H1 (cell line): Measurements from ENCODE around the gene PRAMEF20. TPM values are rescaled to one million over a fixed set of nuclear protein-coding genes. Genes with fewer than 3 reads are reported as not detected.

ENCODE experiments used
- CTCF ChIA-PET: fragments of 300-600 bp; sonication (Branson Sonifier 250); formaldehyde crosslinking; loops from one replicate; lab custom pipeline; 2021; ENCODE audit not compliant: partially characterized antibody; lab: Charles Lee
- POLR2A ChIA-PET: fragments of 300-600 bp; sonication (Branson Sonifier 250); formaldehyde crosslinking; loops from one replicate; lab custom pipeline; 2021; ENCODE audit warnings: inconsistent platforms; ENCODE audit not compliant: partially characterized antibody; lab: Charles Lee
- DNase-seq, 2 experiments: peaks; one replicate each; pipeline versions ENCODE4 v3.0.0 to v3.0.0-alpha.2; 2010 to 2022; ENCODE audit warnings: low spot score in 2 of 2, low read depth in 1 of 2, mixed read lengths in 1 of 2
- FAIRE-seq: peaks from 2 replicates; lab custom pipeline; 2011; peaks lifted over from hg19 to GRCh38; lab: Jason Lieb, UNC
- H2AFZ ChIP-seq: 2 replicates; pipeline ENCODE4 v1.8.1; 2012; ENCODE audit warnings: low read length, inconsistent platforms
- H2AK5ac ChIP-seq: 2 replicates; pipeline ENCODE4 v1.6.1; 2013; ENCODE audit warnings: low read depth, low read length
- H2BK120ac ChIP-seq: replicated peaks from 2 replicates; pipeline ENCODE3; 2013; ENCODE audit warnings: low read depth, low read length, inconsistent platforms
- H2BK12ac ChIP-seq: 2 replicates; pipeline ENCODE4 v1.6.1; 2013; ENCODE audit warnings: low read depth, low read length
- H2BK15ac ChIP-seq: 2 replicates; pipeline ENCODE4 v1.6.1; 2013; ENCODE audit warnings: low read length
- H2BK20ac ChIP-seq: 2 replicates; pipeline ENCODE4 v1.6.1; 2013; ENCODE audit warnings: low read length
- H2BK5ac ChIP-seq: 2 replicates; pipeline ENCODE4 v1.6.1; 2013; ENCODE audit warnings: low read depth, low read length
- H3K14ac ChIP-seq: 2 replicates; pipeline ENCODE4 v1.6.1; 2013; ENCODE audit warnings: inconsistent platforms; ENCODE audit not compliant: insufficient read length
- H3K18ac ChIP-seq: 2 replicates; pipeline ENCODE4 v1.6.1; 2013; ENCODE audit warnings: low read length; ENCODE audit errors: extremely low read depth
- H3K23ac ChIP-seq: 2 replicates; pipeline ENCODE4 v1.6.1; 2013; ENCODE audit warnings: inconsistent platforms; ENCODE audit not compliant: insufficient read length
- H3K23me2 ChIP-seq: 2 replicates; pipeline ENCODE4 v1.6.1; 2013; ENCODE audit warnings: low read depth, low read length
- H3K27ac ChIP-seq: 2 replicates; pipeline ENCODE4 v1.6.1; 2011; ENCODE audit warnings: low read depth, low read length, inconsistent platforms
- H3K27me3 ChIP-seq, 4 experiments: replicated peaks in 1 of 4; 1 replicate in 1 of 4; 2 replicates in 3 of 4; pipeline versions ENCODE4 v1.6.1 to v1.8.1; 2011 to 2013; ENCODE audit warnings: low read length in 3 of 4, mild to moderate bottlenecking in 3 of 4, inconsistent platforms in 2 of 4, mixed read lengths in 2 of 4, moderate library complexity in 1 of 4; ENCODE audit not compliant: control insufficient read depth in 3 of 4, insufficient read depth in 3 of 4; ENCODE audit errors: extremely low read depth in 1 of 4
- H3K36me3 ChIP-seq, 4 experiments: 2 replicates each; pipeline versions ENCODE4 v1.6.1 to v1.8.1; 2011 to 2013; ENCODE audit warnings: mild to moderate bottlenecking in 4 of 4, low read length in 3 of 4, moderate library complexity in 2 of 4, control low read depth in 1 of 4, inconsistent platforms in 1 of 4; ENCODE audit not compliant: insufficient read depth in 4 of 4, control insufficient read depth in 2 of 4
- H3K4ac ChIP-seq: replicated peaks from 2 replicates; pipeline ENCODE3; 2013; ENCODE audit warnings: low read length, low read depth, mixed read lengths, inconsistent platforms; ENCODE audit not compliant: insufficient read length
- H3K4me1 ChIP-seq, 4 experiments: replicated peaks in 1 of 4; 1 replicate in 1 of 4; 2 replicates in 3 of 4; pipeline versions ENCODE4 v1.6.1 to v1.8.1; 2011 to 2013; ENCODE audit warnings: low read length in 3 of 4, inconsistent platforms in 2 of 4, mixed read lengths in 1 of 4; ENCODE audit not compliant: insufficient read depth in 4 of 4, control insufficient read depth in 3 of 4
- H3K4me2 ChIP-seq, 2 experiments: 2 replicates each; pipeline versions ENCODE4 v1.6.1 to v1.8.1; 2011 to 2013; ENCODE audit warnings: low read depth in 2 of 2, low read length in 2 of 2, control low read depth in 1 of 2, inconsistent platforms in 1 of 2, mild to moderate bottlenecking in 1 of 2; ENCODE audit not compliant: insufficient read depth in 1 of 2
- H3K4me3 ChIP-seq, 4 experiments: fragments of 200-600, 300-600 bp in 1 of 4; sonication (generic), shearing (Covaris generic), sonication (Bioruptor Twin) in 1 of 4; 2 replicates each; pipeline versions ENCODE4 v1.5.1 to v1.8.1; 2011 to 2016; ENCODE audit warnings: low read length in 4 of 4, low read depth in 3 of 4, control low read depth in 2 of 4, inconsistent platforms in 2 of 4, mild to moderate bottlenecking in 2 of 4, mixed read lengths in 1 of 4, moderate library complexity in 1 of 4; ENCODE audit not compliant: insufficient read depth in 2 of 4; ENCODE audit errors: extremely low read depth in 1 of 4
- H3K56ac ChIP-seq: replicated peaks from 2 replicates; pipeline ENCODE3; 2013; ENCODE audit warnings: low read depth, mild to moderate bottlenecking, mixed read lengths, low read length, inconsistent platforms; ENCODE audit not compliant: insufficient read length
- H3K79me1 ChIP-seq: 2 replicates; pipeline ENCODE4 v1.6.1; 2013; ENCODE audit warnings: low read depth, low read length, control low read depth
- H3K79me2 ChIP-seq, 2 experiments: 2 replicates each; pipeline versions ENCODE4 v1.6.1 to v1.8.1; 2012 to 2013; ENCODE audit warnings: low read length in 2 of 2, mild to moderate bottlenecking in 2 of 2, inconsistent platforms in 1 of 2; ENCODE audit not compliant: insufficient read depth in 2 of 2, control insufficient read depth in 1 of 2
- H3K9ac ChIP-seq, 4 experiments: replicated peaks in 1 of 4; 1 replicate in 1 of 4; 2 replicates in 3 of 4; pipeline versions ENCODE4 v1.6.1 to v1.8.1; 2011 to 2013; ENCODE audit warnings: low read depth in 3 of 4, low read length in 3 of 4, control low read depth in 2 of 4, mild to moderate bottlenecking in 2 of 4, moderate library complexity in 2 of 4, inconsistent platforms in 1 of 4; ENCODE audit errors: extremely low read depth in 1 of 4
- H3K9me3 ChIP-seq, 2 experiments: 2 replicates each; pipeline versions ENCODE4 v1.6.1 to v1.8.1; 2012 to 2013; ENCODE audit warnings: mild to moderate bottlenecking in 2 of 2, moderate library complexity in 2 of 2, control low read depth in 1 of 2, inconsistent platforms in 1 of 2, low read depth in 1 of 2, low read length in 1 of 2, mixed read lengths in 1 of 2; ENCODE audit not compliant: insufficient read depth in 2 of 2
- H4K20me1 ChIP-seq, 2 experiments: replicated peaks in 1 of 2; 2 replicates each; pipeline versions ENCODE3 to v1.8.1; 2011 to 2013; ENCODE audit warnings: inconsistent platforms in 2 of 2, low read length in 2 of 2, mild to moderate bottlenecking in 1 of 2; ENCODE audit not compliant: insufficient read depth in 2 of 2, control insufficient read depth in 1 of 2
- H4K5ac ChIP-seq: 2 replicates; pipeline ENCODE4 v1.6.1; 2013; ENCODE audit warnings: low read length, low read depth, mixed read lengths, inconsistent platforms; ENCODE audit not compliant: insufficient read length
- H4K8ac ChIP-seq: 2 replicates; pipeline ENCODE4 v1.8.0; 2013; ENCODE audit warnings: mild to moderate bottlenecking, moderate library complexity, low read length, inconsistent platforms; ENCODE audit not compliant: insufficient read depth; ENCODE audit errors: extremely low read depth
- H4K91ac ChIP-seq: replicated peaks from 2 replicates; pipeline ENCODE3; 2013; ENCODE audit warnings: low read length, mixed read lengths, inconsistent platforms; ENCODE audit not compliant: insufficient read length
- ASH2L ChIP-seq: fragments of 200-600, 300-600 bp; sonication (generic); IDR thresholded peaks from one replicate; pipeline ENCODE4 v1.7.1; 2017; ENCODE audit warnings: low read length
- BRCA1 ChIP-seq: IDR thresholded peaks from 2 replicates; pipeline ENCODE4 v1.6.1; 2012; ENCODE audit warnings: low read depth, low read length, improper control_type of control experiment
- CREB1 ChIP-seq: IDR thresholded peaks from 2 replicates; pipeline ENCODE4 v1.6.1; 2012; ENCODE audit warnings: inconsistent platforms
- EZH2 ChIP-seq: fragments of 200-600 bp; sonication (generic); IDR thresholded peaks from 2 replicates; pipeline ENCODE4 v1.7.1; 2012; ENCODE audit warnings: low read depth, mild to moderate bottlenecking, moderate library complexity, low read length, inconsistent platforms; ENCODE audit not compliant: severe bottlenecking
- FOSL1 ChIP-seq: IDR thresholded peaks from 2 replicates; pipeline ENCODE4 v1.6.1; 2011; ENCODE audit warnings: mild to moderate bottlenecking, low read depth, low read length, moderate library complexity; ENCODE audit not compliant: insufficient read depth
- KDM1A ChIP-seq: fragments of 200-600, 300-600 bp; sonication (generic); IDR thresholded peaks from 2 replicates; pipeline ENCODE4 v1.7.1; 2016; ENCODE audit warnings: mild to moderate bottlenecking, low read length, borderline replicate concordance
- RXRA ChIP-seq: IDR thresholded peaks from 2 replicates; pipeline ENCODE4 v1.6.1; 2011; ENCODE audit warnings: low read depth, mild to moderate bottlenecking, low read length, moderate library complexity; ENCODE audit not compliant: insufficient read depth
- SP2 ChIP-seq: IDR thresholded peaks from 2 replicates; pipeline ENCODE4 v1.6.1; 2012; ENCODE audit warnings: mild to moderate bottlenecking, low read length, inconsistent platforms
- SUZ12 ChIP-seq: fragments of 200-600 bp; sonication (generic); IDR thresholded peaks from 2 replicates; pipeline ENCODE4 v1.6.1; 2012; ENCODE audit warnings: mild to moderate bottlenecking, inconsistent platforms, low read length, moderate library complexity, mixed read lengths
- YY1 ChIP-seq: IDR thresholded peaks from 2 replicates; pipeline ENCODE4 v1.6.1; 2011; ENCODE audit warnings: low read depth, mild to moderate bottlenecking, low read length
- ZNF274 ChIP-seq: IDR thresholded peaks from 2 replicates; pipeline ENCODE4 v1.7.0; 2012; ENCODE audit warnings: low read length, borderline replicate concordance; ENCODE audit errors: extremely low read depth
- WGBS, 2 experiments: shearing (Covaris generic) in 1 of 2; methylation state at CpG; one replicate each; pipeline versions ENCODE4 v1.1.6 to v1.1.7; 2013 to 2015; ENCODE audit warnings: low lambda C conversion rate in 2 of 2, mixed read lengths in 2 of 2, inconsistent platforms in 1 of 2, low coverage in 1 of 2, missing lambda C conversion rate in 1 of 2; ENCODE audit not compliant: insufficient replicate concordance in 2 of 2, insufficient coverage in 1 of 2, insufficient read length in 1 of 2; ENCODE audit errors: extremely low coverage in 1 of 2, missing lambda C conversion rate in 1 of 2; 5-methylcytosine and 5-hydroxymethylcytosine counted together
- polyA plus RNA-seq, 7 experiments: library from polyadenylated mRNA; depleted of rRNA in 3 of 7; stranded (reverse) in 5 of 7; unstranded in 2 of 7; fragments of >200 nt in 5 of 7; fragments of 200-250 nt in 2 of 7; gene quantifications; 1 replicate in 5 of 7; 2 replicates in 1 of 7; 4 replicates in 1 of 7; pipeline versions ENCODE4 v1.2.1 to v1.2.3, GENCODE V29; 2011 to 2013; ENCODE audit warnings: missing spikeins in 2 of 7, mixed read lengths in 2 of 7
- total RNA-seq: library from RNA; stranded (reverse); fragmentation: NEBNext Ultra II Directional; extraction: Animal tissue kit (Norgen Biotek cat#: 25700); gene quantifications from 2 replicates; pipeline ENCODE4 v1.2.1, GENCODE V29; 2021

The PRAMEF20 gene
- total and polyA plus RNA-seq, 2 of the 8 experiments (the other 6 are each of a cell fraction or from before 2014, with no cell fraction given), result not detected

DNA sequence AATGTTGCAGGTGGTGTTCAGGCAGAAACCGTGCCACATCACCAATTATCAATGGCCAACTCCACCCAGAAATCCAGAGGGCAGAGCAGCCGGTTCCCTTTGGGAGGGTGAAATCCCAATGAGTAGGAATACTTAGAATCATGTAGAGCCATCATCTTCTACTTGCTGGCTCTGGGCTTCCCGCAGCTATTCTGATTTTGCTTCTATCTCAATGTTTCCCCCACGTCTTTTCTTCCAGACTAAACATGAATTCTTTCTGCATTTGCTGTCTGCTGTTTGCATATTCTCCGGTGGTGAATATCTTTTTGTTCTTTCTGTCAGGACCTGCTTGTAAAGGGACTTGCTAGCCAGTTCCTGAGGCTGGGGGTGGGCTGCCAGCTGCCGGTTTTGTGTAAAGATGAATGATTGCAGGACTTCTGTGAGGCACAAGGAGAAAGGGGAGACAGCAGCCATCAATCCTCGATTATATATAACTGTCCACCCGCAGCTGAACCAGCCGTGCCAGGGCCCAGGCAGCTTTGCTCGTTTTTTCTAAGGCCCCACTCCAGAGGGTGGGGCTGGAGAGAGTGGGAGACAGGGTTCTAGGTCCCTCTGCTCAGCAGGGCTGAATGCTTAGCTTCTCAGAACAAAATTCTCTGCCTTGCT, 33.2 kb downstream of the PRAMEF20 start:
- H2AK5ac ChIP-seq, result no peak overlapping the region
- ChIA-PET CTCF (no interaction called here), POLR2A (no interaction called here)
- no peak overlapping the region for H2BK12ac ChIP-seq
- no peak overlapping the region for H2BK5ac ChIP-seq
- no peak overlapping the region for H4K8ac ChIP-seq
- H3K56ac ChIP-seq, result no peak overlapping the region
- TF ChIP-seq RXRA (no peak), FOSL1 (no peak), ZNF274 (no peak), EZH2 (no peak), SP2 (no peak), SUZ12 (no peak), YY1 (no peak), BRCA1 (no peak), CREB1 (no peak), ASH2L (no peak), KDM1A (no peak)
- no peak overlapping the region for H4K91ac ChIP-seq
- H2BK120ac ChIP-seq, result no peak overlapping the region
- no peak overlapping the region for H3K27ac ChIP-seq
- no peak overlapping the region for H2BK20ac ChIP-seq
- H4K20me1 ChIP-seq, result no peaks in the 10 kb centered on the region
- no peak overlapping the region for H3K4me2 ChIP-seq
- no peaks in the 10 kb centered on the region for H3K27me3 ChIP-seq
- H3K4me1 ChIP-seq, result no peaks in the 10 kb centered on the region
- no peaks in the 10 kb centered on the region for H3K79me2 ChIP-seq
- no peak overlapping the region for H3K9ac ChIP-seq
- no peak for DNase-seq
- no peak overlapping the region for H3K14ac ChIP-seq
- 74% methylated on average over 10 of the region's 10 CpGs; no CpG with 5 or more reads in 1 of the 2 experiments for WGBS, 2 experiments
- no peaks in the 10 kb centered on the region for H3K23me2 ChIP-seq
- H4K5ac ChIP-seq, result no peak overlapping the region
- H3K23ac ChIP-seq, result no peak overlapping the region
- H2AFZ ChIP-seq, result no peak overlapping the region
- no peak overlapping the region for H3K4ac ChIP-seq
- H3K18ac ChIP-seq, result no peak overlapping the region
- no peak overlapping the region for H2BK15ac ChIP-seq
- no peaks in the 10 kb centered on the region for H3K79me1 ChIP-seq
- H3K4me3 ChIP-seq, result no peak overlapping the region
- FAIRE-seq, result no peak
- no peaks in the 10 kb centered on the region for H3K36me3 ChIP-seq
- peaks cover 22 to 72% of the 10 kb centered on the region in 2 experiments; a peak in 3 of 4 replicates for H3K9me3 ChIP-seq
